ENCODE measurements around the gene UBE2E2.

- TF ChIP-seq EZH2 (IDR thresholded peaks at IDR 0.05; ENCODE audit: insufficient read depth, poor library complexity, severe bottlenecking) (no peak), EZH2phosphoT487 (IDR thresholded peaks at IDR 0.05; ENCODE audit: insufficient read depth, low read depth) (no peak)
These were observed 153.0 kb downstream of the UBE2E2 start for GRCh38 chr3:23356169-23356568.
